Choroid plexus epithelial cell (primary cell): ENCODE measurements around the gene FAM186B.

Source experiments
- DNase-seq: peaks from one replicate; pipeline ENCODE4 v3.0.0-alpha.2; 2010; ENCODE audit warnings: low read depth
- H3K4me3 ChIP-seq: 2 replicates; pipeline ENCODE4 v1.5.1; 2011; ENCODE audit warnings: low read depth, mild to moderate bottlenecking, control low read depth, low read length, moderate library complexity
- TF ChIP-seq, protein P1 (sequence below): conservative IDR thresholded peaks from 2 replicates; pipeline ENCODE4 v1.5.1; 2011; ENCODE audit warnings: low read depth, mild to moderate bottlenecking, control low read depth, inconsistent platforms, low read length, moderate library complexity

The FAM186B gene

GRCh38 chr12:49647827-49648711 is 42.6 kb upstream of the FAM186B start:
- no peak for DNase-seq
- TF ChIP-seq, protein P1, sequence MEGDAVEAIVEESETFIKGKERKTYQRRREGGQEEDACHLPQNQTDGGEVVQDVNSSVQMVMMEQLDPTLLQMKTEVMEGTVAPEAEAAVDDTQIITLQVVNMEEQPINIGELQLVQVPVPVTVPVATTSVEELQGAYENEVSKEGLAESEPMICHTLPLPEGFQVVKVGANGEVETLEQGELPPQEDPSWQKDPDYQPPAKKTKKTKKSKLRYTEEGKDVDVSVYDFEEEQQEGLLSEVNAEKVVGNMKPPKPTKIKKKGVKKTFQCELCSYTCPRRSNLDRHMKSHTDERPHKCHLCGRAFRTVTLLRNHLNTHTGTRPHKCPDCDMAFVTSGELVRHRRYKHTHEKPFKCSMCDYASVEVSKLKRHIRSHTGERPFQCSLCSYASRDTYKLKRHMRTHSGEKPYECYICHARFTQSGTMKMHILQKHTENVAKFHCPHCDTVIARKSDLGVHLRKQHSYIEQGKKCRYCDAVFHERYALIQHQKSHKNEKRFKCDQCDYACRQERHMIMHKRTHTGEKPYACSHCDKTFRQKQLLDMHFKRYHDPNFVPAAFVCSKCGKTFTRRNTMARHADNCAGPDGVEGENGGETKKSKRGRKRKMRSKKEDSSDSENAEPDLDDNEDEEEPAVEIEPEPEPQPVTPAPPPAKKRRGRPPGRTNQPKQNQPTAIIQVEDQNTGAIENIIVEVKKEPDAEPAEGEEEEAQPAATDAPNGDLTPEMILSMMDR = no peak
- H3K4me3 ChIP-seq = no peak overlapping the region

GRCh38 chr12:49646871-49647654 is 41.6 kb upstream of the FAM186B start:
- no peak overlapping the region for H3K4me3 ChIP-seq
- TF ChIP-seq, protein P1 = no peak
- no peak for DNase-seq

- no peak for DNase-seq
- H3K4me3 ChIP-seq = no peak overlapping the region
- TF ChIP-seq, protein P1 = no peak
These were observed 40.9 kb upstream of the FAM186B start for GRCh38 chr12:49646331-49646830.

GRCh38 chr12:49645146-49646039 is 40.0 kb upstream of the FAM186B start:
- TF ChIP-seq, protein P1 = no peak
- no peak for DNase-seq
- H3K4me3 ChIP-seq = no peak overlapping the region

DNA sequence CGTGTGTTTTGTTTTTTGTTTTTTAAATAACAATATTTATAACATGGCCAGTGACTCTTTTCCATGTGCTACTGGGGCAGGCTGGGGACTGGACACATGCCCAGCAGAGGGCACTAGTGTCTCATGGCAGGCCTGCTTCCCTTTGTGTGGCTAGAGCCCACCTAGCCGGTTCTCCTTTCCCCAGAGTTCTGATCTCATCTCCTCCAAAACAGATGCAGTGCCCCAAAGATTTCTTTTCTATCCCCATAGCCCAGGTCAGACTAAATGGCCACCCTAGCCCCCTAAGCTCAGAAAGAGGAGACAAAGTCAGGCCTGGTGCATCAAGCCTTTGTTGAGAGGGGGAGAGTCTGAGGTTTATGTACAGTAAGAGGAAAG is 39.2 kb upstream of the FAM186B start:
- DNase-seq = peak; percentile 87
- TF ChIP-seq, protein P1 = peak; percentile 98
- no peak overlapping the region for H3K4me3 ChIP-seq

- TF ChIP-seq, protein P1 = no peak
- no peak for DNase-seq
- no peak overlapping the region for H3K4me3 ChIP-seq
These were observed 38.7 kb upstream of the FAM186B start for GRCh38 chr12:49643961-49644619.
